ENCODE results near the gene CLVS2.

- TF ChIP-seq POLR2A (IDR thresholded peaks at IDR 0.05; ENCODE audit: low read depth, low read length) (no peak), TAF1 (IDR thresholded peaks at IDR 0.05; ENCODE audit: borderline replicate concordance, low read depth, low read length) (no peak)
These were observed 20.5 kb downstream of the CLVS2 start for GRCh38 chr6:123016431-123017103.
